NAMALWA (cell line): ENCODE measurements around the gene THRAP3.
"Not testable (repeated sequence)": the region's sequence is repeated elsewhere in the genome, so short reads cannot be mapped to it uniquely, and the experiment has no call there.

ENCODE experiments used
- DNase-seq: peaks from one replicate; pipeline ENCODE4 v3.0.0-alpha.2; 2015; ENCODE audit warnings: low spot score

The THRAP3 gene

DNA sequence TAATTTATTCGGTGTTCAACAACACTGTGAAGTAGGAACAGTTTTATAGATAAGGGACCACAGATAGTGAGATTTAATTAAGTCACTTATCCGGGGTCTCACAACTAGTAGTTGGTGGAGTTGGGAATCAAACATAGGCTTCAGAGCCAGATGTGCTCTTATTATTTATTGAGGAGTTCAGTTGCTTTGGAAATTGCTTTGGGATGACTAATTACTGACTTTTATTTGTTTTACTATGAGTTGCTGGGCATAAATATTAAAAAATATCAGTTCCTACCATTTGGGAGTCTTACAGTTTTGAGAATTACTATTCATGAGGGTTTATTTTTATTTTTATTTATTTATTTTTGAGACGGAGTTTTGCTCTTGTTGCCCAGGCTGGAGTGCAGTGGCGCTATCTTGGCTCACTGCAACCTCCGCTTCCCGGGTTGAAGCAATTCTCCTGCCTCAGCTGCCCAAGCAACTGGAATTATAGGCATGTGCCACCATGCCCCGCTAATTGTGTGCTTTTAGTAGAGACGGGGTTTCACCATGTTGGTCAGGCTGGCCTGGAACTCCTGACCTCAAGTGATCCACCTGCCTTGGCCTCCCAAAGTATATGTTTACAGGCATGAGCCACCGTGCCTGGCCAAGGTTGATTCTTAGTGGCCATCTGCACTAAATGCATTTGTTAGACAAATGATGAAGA is 27.7 kb downstream of the THRAP3 start:
- DNase-seq = no peak

DNA sequence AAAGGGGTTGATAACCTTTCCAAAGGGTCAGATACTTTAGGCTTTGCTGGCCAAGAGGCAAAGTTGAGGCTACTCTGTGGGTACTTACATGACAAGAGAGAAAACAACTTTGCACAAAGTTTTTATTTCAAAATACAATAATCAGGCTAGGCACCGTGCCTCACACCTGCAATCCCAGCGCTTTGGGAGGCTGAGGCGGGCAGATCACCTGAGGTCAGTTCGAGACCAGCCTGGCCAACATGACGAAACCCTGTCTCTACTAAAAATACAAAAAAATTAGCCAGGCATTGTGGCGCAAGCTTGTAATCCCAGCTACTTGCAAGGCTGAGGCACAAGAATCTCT is 28.2 kb downstream of the THRAP3 start:
- DNase-seq = not testable (repeated sequence)

GRCh38 chr1:36253161-36253862 is 29.1 kb downstream of the THRAP3 start:
- DNase-seq = no peak

GRCh38 chr1:36256558-36257374 is 32.5 kb downstream of the THRAP3 start:
- DNase-seq = no peak

DNA sequence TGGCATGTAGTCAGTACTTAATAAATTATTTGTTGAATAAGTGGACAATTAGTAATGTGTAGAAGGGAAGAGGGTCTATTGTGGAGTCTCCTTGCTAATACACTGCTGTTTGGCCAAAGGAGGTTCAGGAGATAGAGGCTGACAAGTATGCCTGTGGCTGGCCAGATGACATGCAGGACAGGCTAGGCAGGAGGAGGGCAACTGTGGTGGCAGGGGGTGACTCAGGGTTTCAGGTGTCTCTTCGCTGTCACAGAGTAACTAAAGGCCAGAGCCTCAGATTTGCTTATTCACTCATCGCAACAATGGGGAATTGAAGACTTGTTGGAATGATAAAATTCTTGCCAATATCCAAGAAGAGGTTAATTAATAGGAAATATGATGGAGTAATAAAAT is 33.1 kb downstream of the THRAP3 start:
- no peak for DNase-seq

GRCh38 chr1:36258960-36259344 is 34.7 kb downstream of the THRAP3 start:
- DNase-seq = no peak

DNA sequence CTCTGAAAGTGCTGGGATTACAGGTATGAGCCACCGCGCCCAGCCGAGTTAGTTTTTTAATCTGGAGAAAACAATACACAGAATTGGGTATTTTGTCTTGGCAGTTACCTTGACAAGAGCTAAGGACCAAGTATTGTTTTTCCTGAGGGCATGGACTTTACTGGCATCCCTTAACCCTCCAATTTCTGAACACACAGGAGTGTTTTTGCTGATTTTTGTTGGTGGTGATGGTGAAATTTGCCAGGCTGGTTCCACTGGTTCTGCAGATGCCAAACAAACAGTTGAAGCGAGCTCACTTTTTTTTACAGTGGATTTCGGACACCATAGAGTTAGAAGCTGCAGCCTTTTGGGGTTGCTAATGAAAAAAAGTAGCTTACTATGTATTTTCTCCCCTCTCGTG is 44.7 kb downstream of the THRAP3 start:
- DNase-seq = no peak

DNA sequence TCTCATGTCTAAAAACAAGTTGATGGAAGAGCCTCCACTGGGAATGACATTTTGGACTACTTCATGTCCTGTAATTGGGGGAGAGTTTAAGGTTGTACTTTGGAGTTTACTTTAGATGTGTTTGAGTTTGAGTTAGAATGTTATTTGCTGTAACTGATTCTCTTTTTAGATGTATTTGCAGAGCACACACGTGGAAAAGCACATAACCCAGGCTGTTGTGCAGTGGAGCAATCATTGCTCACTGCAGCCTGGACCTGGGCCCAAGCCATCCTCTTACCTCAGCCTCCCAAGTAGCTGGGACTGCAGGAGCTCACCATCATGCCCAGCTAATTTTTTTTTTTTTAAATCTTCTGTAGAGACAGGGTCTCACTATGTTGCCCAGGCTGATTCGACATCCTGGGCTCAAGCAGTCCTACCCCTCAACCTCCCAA is 45.2 kb downstream of the THRAP3 start:
- no peak for DNase-seq

- no peak for DNase-seq
These were observed 48.8 kb downstream of the THRAP3 start for GRCh38 chr1:36273024-36273423.

DNA sequence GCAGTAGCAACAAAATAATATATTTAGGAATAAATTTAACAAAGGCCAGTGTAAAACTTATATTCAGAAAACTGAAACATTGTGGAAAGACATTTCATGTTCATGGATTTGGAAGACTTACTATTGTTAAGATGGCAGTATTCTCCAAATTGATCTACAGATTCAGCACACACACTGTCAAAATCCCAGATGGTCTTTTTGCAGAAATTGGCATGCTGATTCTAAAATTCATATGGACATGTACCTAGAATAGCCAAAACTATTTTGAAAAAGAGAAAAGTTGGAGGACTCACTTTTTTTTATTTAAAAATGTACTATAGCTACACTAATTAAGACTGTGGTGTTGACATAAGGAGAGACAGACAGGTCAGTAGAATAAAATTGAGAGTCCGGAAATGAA is 50.0 kb downstream of the THRAP3 start:
- DNase-seq = no peak

- DNase-seq = no peak
These were observed 52.4 kb downstream of the THRAP3 start for GRCh38 chr1:36276688-36277087.

DNA sequence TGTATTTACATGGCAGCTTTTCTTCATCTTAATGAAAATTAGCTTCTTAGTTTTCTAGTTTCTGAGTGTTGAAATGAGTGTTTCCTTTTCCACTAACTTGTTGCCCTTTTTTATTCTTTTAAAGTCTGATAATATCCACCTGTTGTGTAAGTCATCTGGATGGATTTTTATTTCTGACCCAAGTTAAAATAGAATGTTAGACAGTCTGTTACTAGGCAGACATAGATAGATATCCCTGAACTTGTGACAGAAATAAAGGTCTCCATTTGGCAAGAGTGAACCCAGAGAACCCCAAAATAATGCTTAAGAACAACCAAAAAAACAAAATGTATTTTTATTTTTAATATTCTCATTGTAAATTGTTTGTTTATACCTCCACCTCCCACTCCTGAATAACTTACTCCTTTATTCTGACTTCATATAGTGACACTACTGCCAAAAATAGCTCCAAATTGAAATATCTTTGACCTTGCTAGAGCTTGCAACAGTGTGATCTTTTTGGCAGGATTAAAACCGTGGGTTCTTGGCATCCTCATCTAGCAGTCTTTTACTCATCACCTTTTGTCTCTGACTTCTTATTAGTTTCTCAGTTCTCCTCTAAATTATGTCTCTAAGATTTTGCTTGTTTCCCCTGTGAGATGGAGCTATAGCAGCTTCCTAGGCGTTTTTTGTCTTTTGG is 55.0 kb downstream of the THRAP3 start:
- DNase-seq = no peak

- no peak for DNase-seq
These were observed 55.6 kb downstream of the THRAP3 start for GRCh38 chr1:36279789-36280296.

- DNase-seq = no peak
These were observed 59.8 kb downstream of the THRAP3 start for GRCh38 chr1:36284061-36284460.

DNA sequence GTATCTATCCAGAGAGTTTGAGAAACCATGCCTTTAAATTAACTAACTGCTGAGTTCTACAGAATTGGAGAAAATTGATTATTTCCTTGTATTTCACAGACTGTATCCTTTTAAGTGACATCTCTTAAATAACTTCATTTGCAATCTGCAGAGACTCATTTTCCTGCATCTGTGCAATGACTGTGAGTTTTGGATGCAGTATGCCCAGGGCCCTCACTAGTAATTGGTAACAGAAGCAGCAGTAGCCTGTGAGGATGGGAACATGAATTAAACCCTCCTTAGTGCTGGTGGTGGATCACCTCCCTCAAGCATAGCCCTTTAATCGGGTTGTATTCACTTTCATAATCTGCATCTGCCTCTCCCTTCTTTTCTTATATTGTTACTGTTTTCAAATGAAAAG is 60.3 kb downstream of the THRAP3 start:
- no peak for DNase-seq

- DNase-seq = peak; percentile 92
These were observed 61.3 kb downstream of the THRAP3 start for GRCh38 chr1:36285443-36286101.

- DNase-seq = no peak
These were observed 62.6 kb downstream of the THRAP3 start for GRCh38 chr1:36286802-36287201.

DNA sequence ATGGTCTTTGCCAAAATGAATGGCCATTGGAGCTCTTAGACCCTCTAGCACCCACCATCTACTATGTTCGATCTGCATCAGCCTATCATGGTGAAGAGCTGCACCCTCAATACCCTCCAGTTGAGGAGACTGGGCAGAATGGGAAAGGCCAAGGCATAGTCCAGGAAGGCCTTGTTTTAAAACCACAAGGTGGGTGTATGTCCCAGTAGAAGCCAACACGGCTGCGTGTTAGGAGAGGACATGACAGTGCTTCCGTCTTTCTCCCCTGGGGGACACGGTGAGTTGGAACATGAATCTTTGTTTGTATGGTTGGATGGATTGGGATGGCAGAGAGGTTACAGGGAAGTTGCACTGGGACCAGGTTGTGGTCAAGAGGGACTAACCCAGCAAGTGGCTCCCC is 63.4 kb downstream of the THRAP3 start:
- no peak for DNase-seq

DNA sequence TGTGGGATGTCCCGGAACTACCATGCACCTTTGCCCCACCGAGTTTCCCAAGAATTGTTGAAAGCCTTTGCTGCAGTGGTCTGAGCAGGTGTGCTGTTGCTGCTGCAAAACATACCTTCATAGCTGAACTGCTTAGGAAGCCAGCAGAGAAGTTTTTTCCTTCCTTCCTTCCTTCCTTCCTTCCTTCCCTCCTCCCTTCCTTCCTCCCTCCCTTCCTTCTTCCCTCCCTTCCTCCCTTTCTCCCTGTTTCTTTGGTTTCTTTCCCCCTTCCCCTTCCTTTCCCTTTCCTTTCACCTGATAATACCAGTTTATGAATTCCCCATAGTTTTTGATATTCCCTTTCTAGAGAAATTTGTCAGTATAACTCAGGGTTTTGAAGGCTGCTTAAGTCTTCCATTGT is 71.1 kb downstream of the THRAP3 start:
- DNase-seq = no peak

- DNase-seq = no peak
These were observed 72.8 kb downstream of the THRAP3 start for GRCh38 chr1:36297062-36297461.

GRCh38 chr1:36298640-36299039 is 74.4 kb downstream of the THRAP3 start:
- DNase-seq = no peak

DNA sequence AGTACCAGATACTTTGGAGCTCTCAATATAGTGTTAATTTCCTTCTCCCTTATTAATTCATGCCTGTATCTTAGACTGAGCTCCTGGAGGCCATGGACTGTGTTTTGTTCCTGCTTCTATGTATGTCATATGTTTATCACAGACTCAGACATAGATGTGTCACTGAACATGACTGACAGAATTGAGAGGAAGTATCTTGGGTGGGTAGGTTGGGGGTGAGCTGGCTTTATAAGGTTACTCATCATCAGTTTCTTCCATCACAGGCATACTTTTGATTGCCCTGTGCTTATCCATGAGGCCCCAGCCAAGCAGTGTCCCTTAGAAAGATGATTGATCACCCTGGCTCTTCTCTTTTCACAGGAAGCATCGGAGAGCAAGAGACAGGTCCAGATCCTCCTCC is 76.3 kb downstream of the THRAP3 start:
- DNase-seq = no peak
